ENCODE measurements around the gene ALDOA.
"Not testable (repeated sequence)": the region's sequence is repeated elsewhere in the genome, so short reads cannot be mapped to it uniquely, and the experiment has no call there.

ALDOA gene

GRCh38 chr16:30092373-30093010, 26.9 kb downstream of the ALDOA start:
- DNase-seq = peak; percentile 79

GRCh38 chr16:30094541-30095165, 29.1 kb downstream of the ALDOA start:
- DNase-seq = no peak

GRCh38 chr16:30095166-30096078, 29.9 kb downstream of the ALDOA start:
- DNase-seq = peak; percentile 37

GRCh38 chr16:30096105-30096861, 30.7 kb downstream of the ALDOA start, which contains the start of gene YPEL3:
YPEL3 (minus strand) TSS chr16:30096213; CDS start chr16:30095482, 731 bp downstream.
- DNase-seq = peak; percentile 94

- DNase-seq = no peak
These were observed 31.5 kb downstream of the ALDOA start for GRCh38 chr16:30096862-30097563.

GRCh38 chr16:30104090-30104489, 38.5 kb downstream of the ALDOA start:
- DNase-seq = no peak

GRCh38 chr16:30104492-30104891, 38.9 kb downstream of the ALDOA start:
- DNase-seq = no peak

- DNase-seq = no peak
These were observed 42.7 kb downstream of the ALDOA start for GRCh38 chr16:30108059-30108850.

- DNase-seq = no peak
These were observed 45.1 kb downstream of the ALDOA start for GRCh38 chr16:30110661-30111060.

GRCh38 chr16:30112197-30113030, 46.9 kb downstream of the ALDOA start:
- DNase-seq = no peak

- DNase-seq = no peak
These were observed 47.6 kb downstream of the ALDOA start, which contains the start of gene GDPD3 for GRCh38 chr16:30113031-30113710. GDPD3 (minus strand) TSS chr16:30113537; CDS start chr16:30113478, 59 bp downstream.

GRCh38 chr16:30113711-30114333, 48.3 kb downstream of the ALDOA start:
- no peak for DNase-seq

- no peak for DNase-seq
These were observed 48.9 kb downstream of the ALDOA start for GRCh38 chr16:30114411-30114810.

GRCh38 chr16:30114833-30115232, 49.3 kb downstream of the ALDOA start:
- DNase-seq = not testable (repeated sequence)

- no peak for DNase-seq
These were observed 49.7 kb downstream of the ALDOA start for GRCh38 chr16:30115238-30115637.

GRCh38 chr16:30116291-30117207, 51.0 kb downstream of the ALDOA start:
- DNase-seq = no peak

- DNase-seq = no peak
These were observed 52.2 kb downstream of the ALDOA start for GRCh38 chr16:30117768-30118167.

- no peak for DNase-seq
These were observed 53.9 kb downstream of the ALDOA start for GRCh38 chr16:30119428-30119827.
